Panc1 (cell line): ENCODE data around the gene TMEM39A. TPM values are rescaled to one million over a fixed set of nuclear protein-coding genes. Genes with fewer than 3 reads are reported as not detected.

ENCODE experiments used
- ATAC-seq: fragments of 200-7000 bp; cut with Tn5 transposase; 2 replicates; pipeline ENCODE4 v1.9.1; 2020; ENCODE audit warnings: mild to moderate bottlenecking, moderate library complexity
- BruUV-seq: library from RNA; stranded (reverse); fragments of 400-500 nt; replicated peaks from 2 replicates; lab custom pipeline; 2021; lab: Mats Ljungman, UMichigan
- CTCF ChIA-PET: fragments of 300-600 bp; sonication (Branson Sonifier 250); formaldehyde crosslinking; loops from one replicate; lab custom pipeline; 2022; ENCODE audit warnings: antibody characterized with exemption; lab: Charles Lee
- POLR2A ChIA-PET: fragments of 300-600 bp; sonication (Branson Sonifier 250); formaldehyde crosslinking; loops from one replicate; lab custom pipeline; 2022; ENCODE audit warnings: antibody characterized with exemption; lab: Charles Lee
- DNase-seq: peaks from one replicate; pipeline ENCODE4 v3.0.0-alpha.2; 2010; ENCODE audit warnings: low read depth, low spot score
- H3K27ac ChIP-seq: 2 replicates; pipeline ENCODE4 v1.5.1; 2011; ENCODE audit warnings: mild to moderate bottlenecking, low read length, inconsistent platforms
- H3K27me3 ChIP-seq: fragments of 200-500 bp; sonication (Bioruptor generic); 2 replicates; pipeline ENCODE4 v1.6.0; 2014; ENCODE audit warnings: low read length, inconsistent platforms; ENCODE audit not compliant: control insufficient read depth, insufficient read depth
- H3K36me3 ChIP-seq: fragments of 200-500 bp; sonication (Bioruptor generic); 2 replicates; pipeline ENCODE4 v1.5.1; 2014; ENCODE audit warnings: inconsistent platforms, mild to moderate bottlenecking, low read length, moderate library complexity; ENCODE audit not compliant: control insufficient read depth, insufficient read depth
- H3K4me1 ChIP-seq: 2 replicates; pipeline ENCODE4 v1.5.1; 2011; ENCODE audit warnings: inconsistent platforms, mild to moderate bottlenecking, low read length, moderate library complexity; ENCODE audit not compliant: control insufficient read depth, insufficient read depth
- H3K4me3 ChIP-seq, 2 experiments: 2 replicates each; pipeline ENCODE4 v1.5.1; 2011 to 2012; ENCODE audit warnings: low read depth in 2 of 2, low read length in 2 of 2, mild to moderate bottlenecking in 2 of 2, inconsistent platforms in 1 of 2, moderate library complexity in 1 of 2
- H3K9me3 ChIP-seq: fragments of 200-500 bp; sonication (Bioruptor generic); 2 replicates; pipeline ENCODE4 v1.5.1; 2014; ENCODE audit warnings: low read depth, mild to moderate bottlenecking, inconsistent platforms, low read length, moderate library complexity; ENCODE audit not compliant: control insufficient read depth, insufficient read depth
- CTCF ChIP-seq: fragments of 450-650 bp; IDR thresholded peaks from 2 replicates; pipeline ENCODE4 v1.5.1; 2017; ENCODE audit warnings: mild to moderate bottlenecking
- POLR2AphosphoS5 ChIP-seq: IDR thresholded peaks from 2 replicates; pipeline ENCODE4 v1.6.1; 2012; ENCODE audit warnings: mild to moderate bottlenecking, low read depth, low read length, moderate library complexity
- REST ChIP-seq, 2 experiments: IDR thresholded peaks; 2 replicates each; pipeline ENCODE4 v1.6.1; 2011 to 2012; ENCODE audit warnings: low read depth in 2 of 2, control low read depth in 1 of 2, low read length in 1 of 2, mild to moderate bottlenecking in 1 of 2, moderate library complexity in 1 of 2; ENCODE audit not compliant: insufficient read depth in 1 of 2
- SIN3A ChIP-seq: IDR thresholded peaks from 2 replicates; pipeline ENCODE4 v1.6.1; 2012; ENCODE audit warnings: low read depth, mild to moderate bottlenecking, low read length, moderate library complexity, borderline replicate concordance; ENCODE audit not compliant: insufficient read depth
- TCF7L2 ChIP-seq: IDR thresholded peaks from 2 replicates; pipeline ENCODE4 v1.6.1; 2011; ENCODE audit warnings: mild to moderate bottlenecking, low read depth, low read length, inconsistent platforms
- in situ Hi-C: cut with HindIII; loops from 2 replicates; pipeline ENCODE4 v1.10.0; 2016; ENCODE audit warnings: low sequenced_read_pairs, low pct_unique_long_range_greater_than_20kb
- intact Hi-C: fragments of 100-400 bp; cut with micrococcal nuclease; formaldehyde crosslinking; loops from one replicate; pipeline ENCODE4 v1.10.0; 2022; ENCODE audit not compliant: unreplicated experiment
- total RNA-seq: library from RNA; stranded (reverse); gene quantifications from one replicate; pipeline ENCODE4 v1.2.1, GENCODE V29; 2021; ENCODE audit not compliant: unreplicated experiment

Gene TMEM39A
- total RNA-seq, 1 experiment from 2014 or later = 47.8 TPM

- no peaks in the 10 kb centered on the region for H3K27me3 ChIP-seq
- no peak for TF ChIP-seq CTCF
- TF ChIP-seq POLR2AphosphoS5 = no peak
- no peak for TF ChIP-seq TCF7L2
- no peak for TF ChIP-seq REST (IDR thresholded peaks at IDR 0.05; ENCODE audit: insufficient read depth in 1 of 2, low read depth in 2 of 2, low read length in 1 of 2)
- POLR2A ChIA-PET = no interaction called here
- DNase-seq (no peak), ATAC-seq (no peak)
- no peak overlapping the region for H3K27ac ChIP-seq
- no peaks in the 10 kb centered on the region for H3K4me1 ChIP-seq
- in situ Hi-C loops (no loop called here), intact Hi-C loops (no loop called here)
- BruUV-seq = no TSS peak
- CTCF ChIA-PET = no interaction called here
- H3K36me3 ChIP-seq = peaks cover 3% of the 10 kb centered on the region
- H3K4me3 ChIP-seq = no peak overlapping the region
- H3K9me3 ChIP-seq = no peaks in the 10 kb centered on the region
These were observed 19.7 kb upstream of the TMEM39A start for GRCh38 chr3:119483101-119483500.

GRCh38 chr3:119481079-119481478 lies 17.7 kb upstream of the TMEM39A start:
- H3K9me3 ChIP-seq = no peaks in the 10 kb centered on the region
- H3K4me3 ChIP-seq = no peak overlapping the region
- H3K4me1 ChIP-seq = no peaks in the 10 kb centered on the region
- BruUV-seq = no TSS peak
- in situ Hi-C loops (no loop called here), intact Hi-C loops (no loop called here)
- no peaks in the 10 kb centered on the region for H3K27me3 ChIP-seq
- no peak for ATAC-seq
- no peak for DNase-seq
- peaks cover 3% of the 10 kb centered on the region; the same call in 1 of the 2 replicates for H3K36me3 ChIP-seq
- no peak for TF ChIP-seq SIN3A
- TF ChIP-seq POLR2AphosphoS5 = no peak
- no peak for TF ChIP-seq REST (IDR thresholded peaks at IDR 0.05; ENCODE audit: insufficient read depth in 1 of 2, low read depth in 2 of 2, low read length in 1 of 2)
- no peak for TF ChIP-seq TCF7L2
- TF ChIP-seq CTCF = no peak
- POLR2A ChIA-PET = no interaction called here
- CTCF ChIA-PET = no interaction called here
- no peak overlapping the region for H3K27ac ChIP-seq
